Heart left ventricle (tissue), 16 donors: ENCODE measurements around the gene OR2AK2. TPM values are rescaled to one million over a fixed set of nuclear protein-coding genes. Genes with fewer than 3 reads are reported as not detected.

ENCODE experiments used
- ATAC-seq, 4 donors: fragments of 200-7000 bp; cut with Tn5 transposase; one replicate each; pipeline ENCODE4 v1.9.1; 2020 to 2022; ENCODE audit warnings: moderate library complexity in 4 of 4, mild to moderate bottlenecking in 3 of 4, moderate number of reproducible peaks in 1 of 4
- DNase-seq, 5 donors: peaks; one replicate each; pipeline ENCODE4 v3.0.0-alpha.2; 2020
- H3K27ac ChIP-seq, 12 donors: fragments of 200-600 bp; sonication (generic) in 4 of 12; one replicate each; pipeline versions ENCODE4 v1.5.0 to v1.8.0; 2016 to 2022; ENCODE audit warnings: mild to moderate bottlenecking in 2 of 12
- H3K27me3 ChIP-seq, 9 donors: fragments of 200-600 bp; sonication (generic) in 2 of 9; one replicate each; pipeline versions ENCODE4 v1.5.1 to v1.8.0; 2016 to 2022; ENCODE audit warnings: mild to moderate bottlenecking in 3 of 9
- H3K36me3 ChIP-seq, 9 donors: fragments of 200-600 bp; sonication (generic) in 2 of 9; one replicate each; pipeline versions ENCODE4 v1.5.0 to v1.8.0; 2018 to 2022; ENCODE audit warnings: mild to moderate bottlenecking in 2 of 9
- H3K4me1 ChIP-seq, 12 donors: fragments of 200-600 bp; sonication (generic) in 4 of 12; one replicate each; pipeline versions ENCODE4 v1.5.0 to v1.8.0; 2016 to 2022; ENCODE audit warnings: mild to moderate bottlenecking in 3 of 12
- H3K4me3 ChIP-seq, 12 donors: fragments of 200-600 bp; sonication (generic) in 4 of 12; one replicate each; pipeline versions ENCODE4 v1.5.0 to v1.8.0; 2017 to 2022; ENCODE audit warnings: mild to moderate bottlenecking in 9 of 12, moderate library complexity in 4 of 12
- H3K9me3 ChIP-seq, 12 donors: fragments of 200-600 bp; sonication (generic) in 4 of 12; one replicate each; pipeline versions ENCODE4 v1.5.0 to v1.8.0; 2016 to 2022; ENCODE audit warnings: mild to moderate bottlenecking in 1 of 12
- POLR2A ChIP-seq, 2 donors: fragments of 450-650 bp; IDR thresholded peaks; one replicate each; pipeline ENCODE4 v1.6.1; 2017; ENCODE audit warnings: antibody characterized with exemption in 2 of 2, mild to moderate bottlenecking in 2 of 2, moderate library complexity in 2 of 2
- WGBS, 4 donors: extraction: QIAGEN DNeasy Blood & Tissue Kit in 2 of 4; methylation state at CpG; one replicate each; pipeline versions ENCODE4 v1.1.5 to v1.1.7; 2013 to 2018; 5-methylcytosine and 5-hydroxymethylcytosine counted together
- intact Hi-C, 10 donors: fragments of 100-400 bp; cut with DNase I; formaldehyde crosslinking; loops; one replicate each; pipeline versions ENCODE4 v1.11.1 to v1.14.2; 2022
- polyA plus RNA-seq, 2 donors: library from polyadenylated mRNA; stranded (reverse); fragments of 200-250 nt; gene quantifications; one replicate each; pipeline ENCODE4 v1.2.3, GENCODE V29; 2013
- total RNA-seq, 9 donors: library from RNA; depleted of rRNA in 2 of 9; stranded (reverse); fragments of >200 nt in 2 of 9; fragmentation: NEBNext Ultra II Directional in 3 of 9; extraction: Animal tissue kit (Norgen Biotek cat#: 25700) in 3 of 9; gene quantifications; one replicate each; pipeline versions ENCODE4 v1.1.0 to v1.2.4, GENCODE V29; 2016 to 2023
- TF ChIP-seq, protein P1 (sequence below), 12 donors: fragments of 200-600 bp; sonication (generic) in 4 of 12; IDR thresholded peaks; one replicate each; pipeline versions ENCODE4 v1.5.0 to v1.8.0; 2018 to 2022; ENCODE audit warnings: antibody characterized with exemption in 12 of 12, mild to moderate bottlenecking in 5 of 12
- donor health status: ischemic (EF 13 %, LVEDD 7.1; RV severe dilation, severe dysfunction).
- donor health status: healthy with polysubstance abuse.
- donor health status: DM: no; HTN: yes; CAD: no.
- donor health status: DM: no; HTN: no; CAD: no.
- donor health status: ischemic (EF 25% LVEDD 6.9; RV normal size, moderate dysfunction).
- donor health status: ischemic (EF 25% LVEDD 5.7; RV mildly dilated, moderate dysfunction).
- donor health status: healthy.
- donor health status: DM: yes; HTN: yes; CAD: no.
- donor health status: ischemic (EF 35%, LVEDD 5.7; RV mildly dilated, moderate dysfunction).
- donor health status: nonischemic (EF 11% LVEDD 7.7; RV severe dilation, severe dysfunction).
- donor health status: DM: yes; HTN: yes; CAD: no.
- donor health status: PGD.
- donor health status: ischemic (EF 29% LVEDD 5.4; RV normal size, mild dysfunction).
- donor health status: nonischemic (EF 23%, LVEDD 6.1; RV moderate dilation, normal function).

OR2AK2 gene
- total and polyA plus RNA-seq, 11 donors = 0.25 TPM; not detected in 10

DNA sequence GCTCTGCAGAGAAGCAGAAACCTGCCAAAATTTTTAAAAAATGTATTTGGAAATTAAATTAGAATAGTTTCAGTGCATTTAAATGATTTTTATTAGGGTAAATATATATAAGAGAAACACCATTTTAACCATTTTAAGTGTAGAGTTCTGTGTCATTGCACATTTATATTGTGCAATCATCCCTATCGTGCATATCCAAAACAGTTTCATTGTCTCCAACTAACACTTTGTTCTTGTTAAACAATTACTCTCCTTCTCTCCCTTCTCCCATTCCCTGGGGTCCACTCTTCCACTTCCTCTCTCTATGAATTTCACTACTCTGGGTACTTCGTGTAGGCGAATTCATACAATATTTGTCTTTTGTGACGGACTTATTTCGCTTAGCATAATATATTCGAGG, 22.4 kb upstream of the OR2AK2 start:
- Histone ChIP-seq H3K27ac (no peak overlapping the region), H3K9me3 (peaks cover 0 to 19% (median 3%) of the 10 kb centered on the region in 12 donors), H3K36me3 (no peaks in the 10 kb centered on the region), H3K4me1 (no peaks in the 10 kb centered on the region), H3K27me3 (peaks cover 0 to 10% (median 0%) of the 10 kb centered on the region in 9 donors), H3K4me3 (no peak overlapping the region)
- no peak for ATAC-seq
- WGBS, 4 donors = 71 to 83% (median 81%) methylated on average over 6 of the region's 6 CpGs
- DNase-seq = no peak
- intact Hi-C loops = no loop called here
- TF ChIP-seq POLR2A (IDR thresholded peaks at IDR 0.05) = no peak
- TF ChIP-seq, protein P1, sequence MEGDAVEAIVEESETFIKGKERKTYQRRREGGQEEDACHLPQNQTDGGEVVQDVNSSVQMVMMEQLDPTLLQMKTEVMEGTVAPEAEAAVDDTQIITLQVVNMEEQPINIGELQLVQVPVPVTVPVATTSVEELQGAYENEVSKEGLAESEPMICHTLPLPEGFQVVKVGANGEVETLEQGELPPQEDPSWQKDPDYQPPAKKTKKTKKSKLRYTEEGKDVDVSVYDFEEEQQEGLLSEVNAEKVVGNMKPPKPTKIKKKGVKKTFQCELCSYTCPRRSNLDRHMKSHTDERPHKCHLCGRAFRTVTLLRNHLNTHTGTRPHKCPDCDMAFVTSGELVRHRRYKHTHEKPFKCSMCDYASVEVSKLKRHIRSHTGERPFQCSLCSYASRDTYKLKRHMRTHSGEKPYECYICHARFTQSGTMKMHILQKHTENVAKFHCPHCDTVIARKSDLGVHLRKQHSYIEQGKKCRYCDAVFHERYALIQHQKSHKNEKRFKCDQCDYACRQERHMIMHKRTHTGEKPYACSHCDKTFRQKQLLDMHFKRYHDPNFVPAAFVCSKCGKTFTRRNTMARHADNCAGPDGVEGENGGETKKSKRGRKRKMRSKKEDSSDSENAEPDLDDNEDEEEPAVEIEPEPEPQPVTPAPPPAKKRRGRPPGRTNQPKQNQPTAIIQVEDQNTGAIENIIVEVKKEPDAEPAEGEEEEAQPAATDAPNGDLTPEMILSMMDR (IDR thresholded peaks at IDR 0.05) = no peak

DNA sequence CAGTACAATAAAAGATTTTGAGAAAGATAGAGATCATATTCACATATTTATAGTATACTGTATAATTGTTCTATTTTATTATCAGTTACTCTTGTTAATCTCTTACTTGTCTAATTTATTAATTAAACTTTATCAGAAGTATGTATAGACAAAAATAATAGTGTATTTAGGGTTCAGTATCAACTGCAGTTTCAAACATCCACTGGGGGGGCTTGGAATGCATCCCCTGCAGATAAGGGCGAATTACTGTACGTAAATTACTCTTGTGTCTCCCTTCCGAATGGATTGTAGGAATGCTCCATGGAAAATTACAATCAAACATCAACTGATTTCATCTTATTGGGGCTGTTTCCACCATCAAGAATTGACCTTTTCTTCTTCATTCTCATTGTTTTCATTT, 16.5 kb upstream of the OR2AK2 start, which contains the start of gene OR2L8:
OR2L8 (plus strand) TSS at position 301 of the 400 bp plus-strand sequence; CDS start at position 301, 0 bp downstream.
- H3K9me3 ChIP-seq = peaks cover 0 to 19% (median 3%) of the 10 kb centered on the region in 12 donors
- H3K27ac ChIP-seq = no peak within 1 kb of the TSS
- no peaks in the 10 kb centered on the region for H3K4me1 ChIP-seq
- H3K27me3 ChIP-seq = no peaks in the 10 kb centered on the region
- WGBS, 4 donors = 72 to 81% (median 77%) methylated on average over 3 of the region's 3 CpGs
- DNase-seq (no peak), ATAC-seq (no peak)
- no peaks in the 10 kb centered on the region for H3K36me3 ChIP-seq
- intact Hi-C loops = no loop called here
- no peak within 1 kb of the TSS for H3K4me3 ChIP-seq
- TF ChIP-seq, protein P1 (IDR thresholded peaks at IDR 0.05) = no peak
- TF ChIP-seq POLR2A (IDR thresholded peaks at IDR 0.05) = no peak

DNA sequence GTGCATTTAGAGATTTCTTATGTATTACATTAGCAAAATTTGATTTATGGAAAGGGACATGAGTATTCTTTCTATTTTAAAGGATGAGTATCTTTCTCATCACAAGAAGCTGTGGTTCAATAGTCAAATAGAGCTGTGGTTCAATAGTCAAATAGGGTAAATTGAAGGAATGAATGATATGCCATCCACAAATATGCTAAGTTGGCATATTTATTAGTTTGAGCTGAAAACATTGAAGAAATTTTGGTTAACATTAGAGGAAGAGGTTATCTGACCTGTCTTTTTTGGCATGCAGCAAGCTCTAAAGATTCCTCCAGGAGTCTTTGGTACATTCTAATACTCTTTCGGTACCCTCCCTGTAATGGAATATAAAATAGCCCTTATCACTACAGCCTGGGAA, 11.6 kb upstream of the OR2AK2 start:
- Histone ChIP-seq H3K4me3 (no peak overlapping the region), H3K27me3 (no peaks in the 10 kb centered on the region)
- intact Hi-C loops = no loop called here

DNA sequence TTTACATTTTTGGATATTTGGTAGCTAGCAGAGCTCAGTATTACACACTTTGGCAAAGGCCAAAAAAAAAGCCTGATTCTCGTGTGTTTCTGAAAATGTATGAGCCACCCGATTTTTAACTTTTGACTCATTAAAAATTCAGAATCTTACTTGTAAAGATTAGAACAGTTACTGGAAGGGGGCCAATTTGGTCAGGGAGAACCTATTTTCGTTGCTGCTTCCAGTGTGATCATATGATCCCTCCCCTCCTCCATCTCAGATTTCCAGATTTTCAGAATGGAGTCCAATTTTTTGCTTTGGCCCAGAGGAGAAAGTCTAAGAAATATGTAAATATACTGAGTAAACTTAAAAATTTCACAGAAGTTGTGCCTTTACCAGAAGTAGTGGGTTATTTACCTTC, 3.2 kb upstream of the OR2AK2 start:
- TF ChIP-seq, protein P1 (IDR thresholded peaks at IDR 0.05) = no peak
- no peak for TF ChIP-seq POLR2A (IDR thresholded peaks at IDR 0.05)
- H3K36me3 ChIP-seq = no peaks in the 10 kb centered on the region
- no peaks in the 10 kb centered on the region for H3K9me3 ChIP-seq
- no peaks in the 10 kb centered on the region for H3K27me3 ChIP-seq
- intact Hi-C loops = no loop called here
- DNase-seq = no peak
- no peak overlapping the region for H3K4me3 ChIP-seq
- H3K27ac ChIP-seq = no peak overlapping the region
- WGBS, 4 donors = 17 to 49% (median 28%) methylated on average over 3 of the region's 3 CpGs
- no peak for ATAC-seq
- no peaks in the 10 kb centered on the region for H3K4me1 ChIP-seq

More for the DNA sequence above, 11.6 kb upstream of the OR2AK2 start:
- H3K36me3 ChIP-seq = no peaks in the 10 kb centered on the region
- no peaks in the 10 kb centered on the region for H3K4me1 ChIP-seq
- no peak for TF ChIP-seq POLR2A (IDR thresholded peaks at IDR 0.05)
- TF ChIP-seq, protein P1 (IDR thresholded peaks at IDR 0.05) = no peak
- no peak overlapping the region for H3K27ac ChIP-seq
- ATAC-seq (no peak), DNase-seq (no peak)
- 93 to 97% (median 97%) methylated on average over 1 of the region's 1 CpG for WGBS, 4 donors
- H3K9me3 ChIP-seq = peaks cover 0 to 4% (median 0%) of the 10 kb centered on the region in 12 donors
